ENCODE data around the gene SMTN. TPM values are rescaled to one million over a fixed set of nuclear protein-coding genes. Genes with fewer than 3 reads are reported as not detected.

Gene SMTN
- total and polyA plus RNA-seq, 4 donors = 10.1 to 47.3 (median 13.8) TPM

GRCh38 chr22:31095637-31096249 is 14.6 kb downstream of the SMTN start:
- no peak overlapping the region for H3K27ac ChIP-seq (ENCODE audit: low read depth in 1 of 2, low read length in 2 of 2)
- H3K4me1 ChIP-seq (ENCODE audit: control insufficient read depth in 4 of 4, insufficient read depth in 4 of 4, low read length in 3 of 4) = peaks cover 0 to 2% (median 0%) of the 10 kb centered on the region in 4 donors
- 91% methylated on average over 3 of the region's 3 CpGs for WGBS
- no peak for DNase-seq (ENCODE audit: low spot score)
- peaks cover 0 to 8% (median 3%) of the 10 kb centered on the region in 4 donors for H3K36me3 ChIP-seq (ENCODE audit: control insufficient read depth in 4 of 4, insufficient read depth in 3 of 4, low read depth in 1 of 4, low read length in 3 of 4)
- no peaks in the 10 kb centered on the region for H3K9me3 ChIP-seq (ENCODE audit: control insufficient read depth in 4 of 4, low read length in 3 of 4)
- no peak overlapping the region for H3K9ac ChIP-seq (ENCODE audit: low read depth in 1 of 2, low read length in 2 of 2)
- H3K4me3 ChIP-seq (ENCODE audit: low read depth in 1 of 3, low read length in 3 of 3) = no peak overlapping the region
- TF ChIP-seq FOXA2 (IDR thresholded peaks at IDR 0.05) = no peak
- no peak for TF ChIP-seq MAX (IDR thresholded peaks at IDR 0.05)
- TF ChIP-seq EGR1 (IDR thresholded peaks at IDR 0.05; ENCODE audit: low read depth in 2 of 2) = no peak
- TF ChIP-seq JUND (IDR thresholded peaks at IDR 0.05) = no peak
- TF ChIP-seq ATF3 (IDR thresholded peaks at IDR 0.05) = no peak
- no peak for TF ChIP-seq TAF1 (conservative IDR thresholded peaks at IDR 0.05)
- no peak for TF ChIP-seq RXRA (IDR thresholded peaks at IDR 0.05)
- TF ChIP-seq GABPA (IDR thresholded peaks at IDR 0.05 in 1 of 2, conservative IDR thresholded peaks at IDR 0.05 in 1 of 2) = no peak
- no peak for TF ChIP-seq YY1 (IDR thresholded peaks at IDR 0.05)
- no peak for TF ChIP-seq CTCF (IDR thresholded peaks at IDR 0.05; ENCODE audit: low read depth, low read length, missing input control)
- TF ChIP-seq ZBTB33 (IDR thresholded peaks at IDR 0.05) = no peak
- TF ChIP-seq RAD21 (IDR thresholded peaks at IDR 0.05) = no peak
- TF ChIP-seq HNF4G (IDR thresholded peaks at IDR 0.05) = no peak
- TF ChIP-seq FOXA1 (IDR thresholded peaks at IDR 0.05) = no peak
- no peak for TF ChIP-seq REST (IDR thresholded peaks at IDR 0.05)
- no peak for TF ChIP-seq NR2F2 (IDR thresholded peaks at IDR 0.05)
- no peak for TF ChIP-seq HNF4A (conservative IDR thresholded peaks at IDR 0.05)
- TF ChIP-seq SP1 (IDR thresholded peaks at IDR 0.05) = no peak
- no peaks in the 10 kb centered on the region for H3K27me3 ChIP-seq (ENCODE audit: control insufficient read depth in 4 of 4, insufficient read depth in 4 of 4, low read length in 3 of 4)

Data from liver (tissue), 9 donors.